HepG2 (cell line): Measurements from ENCODE around the gene USP27X. TPM values are rescaled to one million over a fixed set of nuclear protein-coding genes. Genes with fewer than 3 reads are reported as not detected.

Experiments
- ATAC-seq: fragments of 200-7000 bp; cut with Tn5 transposase; 3 replicates; pipeline ENCODE4 v1.9.1; 2020; ENCODE audit warnings: mild to moderate bottlenecking, moderate library complexity
- BruUV-seq: library from RNA; stranded (reverse); fragments of 400-500 nt; replicated peaks from 2 replicates; lab custom pipeline; 2021; lab: Mats Ljungman, UMichigan
- CTCF ChIA-PET: fragments of 300-600 bp; formaldehyde crosslinking; extraction: SDS; loops from one replicate; lab custom pipeline; 2021; ENCODE audit warnings: low total read pairs, inconsistent platforms, low intra/inter-chr PET ratio; lab: Yijun Ruan, JAX
- POLR2A ChIA-PET: fragments of 350-600 bp; sonication (Branson Sonifier 250); formaldehyde crosslinking; loops from one replicate; lab custom pipeline; 2020; ENCODE audit warnings: antibody characterized with exemption, inconsistent platforms; lab: Yijun Ruan, JAX
- DNase-seq: peaks from one replicate; pipeline ENCODE4 v3.0.0-alpha.2; 2015; ENCODE audit warnings: low spot score
- FAIRE-seq: peaks from 3 replicates; lab custom pipeline; 2011; peaks lifted over from hg19 to GRCh38; lab: Jason Lieb, UNC
- H2AFZ ChIP-seq: one replicate; pipeline ENCODE4 v1.6.1; 2011; ENCODE audit warnings: low read length, inconsistent platforms
- H3K27ac ChIP-seq: fragments of 300-600 bp; 3 replicates; pipeline ENCODE4 v1.8.0; 2011; ENCODE audit warnings: mixed run types, mild to moderate bottlenecking, mixed read lengths, low read length, inconsistent platforms; ENCODE audit not compliant: insufficient read depth; ENCODE audit errors: extremely low read length
- H3K27me3 ChIP-seq, 2 experiments: fragments of 200-600 bp in 1 of 2; 2 replicates in 1 of 2; 3 replicates in 1 of 2; pipeline versions ENCODE4 v1.6.0 to v1.8.0; 2011; ENCODE audit warnings: low read length in 2 of 2, mild to moderate bottlenecking in 2 of 2, moderate library complexity in 2 of 2, inconsistent platforms in 1 of 2; ENCODE audit not compliant: insufficient read depth in 2 of 2, control insufficient read depth in 1 of 2
- H3K36me3 ChIP-seq, 2 experiments: fragments of 200-600 bp in 1 of 2; replicated peaks in 1 of 2; 2 replicates in 1 of 2; 3 replicates in 1 of 2; pipeline versions ENCODE4 v1.5.1 to v1.8.0; 2011; ENCODE audit warnings: low read length in 2 of 2, inconsistent platforms in 1 of 2; ENCODE audit not compliant: insufficient read depth in 2 of 2, control insufficient read depth in 1 of 2
- H3K4me1 ChIP-seq: 2 replicates; pipeline ENCODE4 v1.5.1; 2012; ENCODE audit warnings: low read length, inconsistent platforms; ENCODE audit not compliant: insufficient read depth
- H3K4me2 ChIP-seq: 2 replicates; pipeline ENCODE4 v1.6.0; 2011; ENCODE audit warnings: low read depth, low read length, inconsistent platforms
- H3K4me3 ChIP-seq, 3 experiments: fragments of 200-600 bp in 1 of 3; sonication (generic), shearing (Covaris generic) in 1 of 3; replicated peaks in 1 of 3; 2 replicates each; pipeline ENCODE4 v1.5.1; 2011 to 2016; ENCODE audit warnings: low read length in 3 of 3, inconsistent platforms in 2 of 3, low read depth in 2 of 3, mild to moderate bottlenecking in 2 of 3, control low read depth in 1 of 3, mixed read lengths in 1 of 3; ENCODE audit not compliant: insufficient read depth in 1 of 3
- H3K79me2 ChIP-seq: one replicate; pipeline ENCODE4 v1.6.1; 2011; ENCODE audit warnings: low read length, inconsistent platforms; ENCODE audit not compliant: insufficient read depth
- H3K9ac ChIP-seq: 2 replicates; pipeline ENCODE4 v1.6.0; 2011; ENCODE audit warnings: mild to moderate bottlenecking, low read depth, low read length, inconsistent platforms; ENCODE audit not compliant: insufficient read depth
- H3K9me3 ChIP-seq: 2 replicates; pipeline ENCODE4 v1.5.1; 2012; ENCODE audit warnings: mild to moderate bottlenecking, low read length
- H4K20me1 ChIP-seq: 2 replicates; pipeline ENCODE4 v1.6.0; 2011; ENCODE audit warnings: inconsistent platforms, mild to moderate bottlenecking, low read length, moderate library complexity; ENCODE audit not compliant: insufficient read depth
- BRD4 ChIP-seq: sonication (generic); formaldehyde crosslinking; IDR thresholded peaks from 2 replicates; pipeline ENCODE4 v1.4.0; 2020; ENCODE audit warnings: missing genetic modification reagents
- KLF9 ChIP-seq: IDR thresholded peaks from 2 replicates; pipeline ENCODE4 v1.6.1; 2016; ENCODE audit warnings: low read depth
- RFXANK ChIP-seq: IDR thresholded peaks from 2 replicates; pipeline ENCODE4 v1.6.1; 2016
- ZIK1 ChIP-seq: sonication (generic); formaldehyde crosslinking; IDR thresholded peaks from 2 replicates; pipeline ENCODE4 v1.5.0; 2020; ENCODE audit warnings: mild to moderate bottlenecking, low read depth, missing genetic modification reagents, borderline replicate concordance
- ZNF687 ChIP-seq: sonication (generic); formaldehyde crosslinking; IDR thresholded peaks from 2 replicates; pipeline ENCODE4 v1.5.1; 2020; ENCODE audit warnings: mild to moderate bottlenecking, missing genetic modification reagents, moderate library complexity
- ZSCAN25 ChIP-seq: sonication (generic); formaldehyde crosslinking; IDR thresholded peaks from 2 replicates; pipeline ENCODE4 v1.8.0; 2022; ENCODE audit warnings: mild to moderate bottlenecking, missing genetic modification reagents
- WGBS: methylation state at CpG from one replicate; pipeline ENCODE4 v1.1.6; 2017; ENCODE audit warnings: low lambda C conversion rate; 5-methylcytosine and 5-hydroxymethylcytosine counted together
- in situ Hi-C: cut with HindIII; loops from 2 replicates; pipeline ENCODE4 v1.10.0; 2017; ENCODE audit warnings: low pct_unique_long_range_greater_than_20kb; ENCODE audit not compliant: extremely low pct_ligation_motif_present
- intact Hi-C: fragments of 100-400 bp; cut with micrococcal nuclease; formaldehyde crosslinking; loops from one replicate; pipeline ENCODE4 v1.10.0; 2022; ENCODE audit not compliant: unreplicated experiment
- polyA plus RNA-seq, 8 experiments: library from polyadenylated mRNA; depleted of rRNA in 3 of 8; stranded (reverse) in 7 of 8; unstranded in 1 of 8; fragments of >200 nt; fragmentation: Illumina TruSeq in 4 of 8; extraction: Trizol in 4 of 8; gene quantifications; 2 replicates each; pipeline versions ENCODE4 v1.2.1 to v1.2.3, GENCODE V29; 2011 to 2016; ENCODE audit warnings: low read depth in 4 of 8, missing spikeins in 1 of 8, mixed read lengths in 1 of 8; ENCODE audit not compliant: insufficient read depth in 1 of 8
- total RNA-seq, 5 experiments: library from RNA; depleted of rRNA; stranded (reverse); fragments of >200 nt; fragmentation: Illumina TruSeq; extraction: Trizol; gene quantifications; 2 replicates each; pipeline ENCODE4 v1.2.3, GENCODE V29; 2016; ENCODE audit warnings: low read depth in 1 of 5
- TF ChIP-seq, protein P1 (sequence below), 2 experiments: fragments of 450-650 bp in 1 of 2; sonication (generic) in 1 of 2; formaldehyde crosslinking in 1 of 2; IDR thresholded peaks; 2 replicates each; pipeline versions ENCODE4 v1.6.1 to v1.8.0; 2016 to 2022; ENCODE audit warnings: antibody characterized with exemption in 1 of 2, mild to moderate bottlenecking in 1 of 2, missing genetic modification reagents in 1 of 2

USP27X gene
- total and polyA plus RNA-seq, 2 of the 13 experiments (the other 11 are each of a cell fraction or from before 2014, with no cell fraction given) = 7.2 to 9.7 TPM

DNA sequence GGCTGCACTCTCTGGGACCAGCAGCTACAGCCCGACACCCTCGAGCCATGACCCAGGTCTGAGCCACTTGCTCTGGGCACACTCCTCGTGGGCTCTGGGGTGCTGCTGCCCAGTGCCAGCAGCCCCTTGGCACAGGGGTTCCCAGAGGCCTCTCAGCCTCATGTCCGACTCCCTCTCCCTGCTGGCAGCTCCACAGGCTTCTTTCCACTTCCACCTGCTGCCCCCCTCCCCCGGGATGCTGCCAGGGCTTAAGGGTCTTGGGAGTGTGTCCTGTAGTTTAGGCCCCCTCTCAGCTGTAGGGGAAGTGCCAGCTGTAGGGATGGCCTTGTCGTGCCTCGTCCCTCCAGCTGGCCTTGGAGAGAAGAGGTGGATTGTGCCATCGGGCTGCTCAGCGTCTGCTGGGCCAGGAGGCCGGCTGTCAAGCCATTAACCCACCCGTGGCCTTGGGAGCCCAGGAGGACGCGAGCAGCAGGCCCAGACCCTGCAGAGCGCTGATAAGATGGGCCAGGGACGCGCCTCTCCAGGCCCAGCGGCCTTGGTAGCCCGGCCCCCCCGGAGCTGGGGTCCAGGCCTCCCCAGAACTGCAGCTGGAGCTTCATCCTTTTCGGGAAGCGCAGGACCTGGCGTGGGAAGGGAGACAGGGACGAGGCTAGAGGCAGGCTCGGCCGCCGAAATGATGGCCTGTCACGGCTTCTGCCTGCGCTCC is 1.0 kb upstream of the USP27X start (continued):
- TF ChIP-seq BRD4 (CRISPR knock-in tag) (0 out of 2 replicates have a peak, but pooled peaks have one; percentile 20), ZNF687 (CRISPR knock-in tag) (peak; percentile 33; the same call in 1 of the 2 replicates), RFXANK (CRISPR knock-in tag) (0 out of 2 replicates have a peak, but pooled peaks have one; percentile 8), KLF9 (CRISPR knock-in tag) (no peak), ZSCAN25 (CRISPR knock-in tag) (0 out of 2 replicates have a peak, but pooled peaks have one; percentile 18), ZIK1 (CRISPR knock-in tag) (no peak)

DNA sequence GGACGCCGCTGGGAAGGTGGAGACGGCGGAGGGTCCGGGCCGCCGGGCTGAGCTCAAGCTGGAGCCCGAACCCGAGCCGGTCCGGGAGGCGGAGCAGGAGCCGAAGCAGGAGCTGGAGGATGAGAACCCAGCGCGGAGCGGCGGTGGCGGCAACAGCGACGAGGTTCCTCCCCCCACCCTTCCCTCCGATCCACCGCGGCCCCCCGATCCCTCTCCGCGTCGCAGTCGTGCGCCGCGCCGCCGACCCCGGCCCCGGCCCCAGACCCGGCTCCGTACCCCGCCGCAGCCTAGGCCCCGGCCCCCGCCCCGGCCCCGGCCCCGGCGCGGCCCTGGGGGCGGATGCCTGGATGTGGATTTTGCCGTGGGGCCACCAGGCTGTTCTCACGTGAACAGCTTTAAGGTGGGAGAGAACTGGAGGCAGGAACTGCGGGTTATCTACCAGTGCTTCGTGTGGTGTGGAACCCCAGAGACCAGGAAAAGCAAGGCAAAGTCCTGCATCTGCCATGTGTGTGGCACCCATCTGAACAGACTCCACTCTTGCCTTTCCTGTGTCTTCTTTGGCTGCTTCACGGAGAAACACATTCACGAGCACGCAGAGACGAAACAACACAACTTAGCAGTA is 483 bp downstream of the USP27X start:
- Histone ChIP-seq H3K27me3 (no peaks in the 10 kb centered on the region; a peak in 1 of 5 replicates), H3K36me3 (no peaks in the 10 kb centered on the region), H3K9ac (peak overlapping the region; percentile 87), H3K4me1 (peaks cover 71% of the 10 kb centered on the region), H3K27ac (peak overlapping the region; percentile 97), H3K4me2 (peak overlapping the region; percentile 90), H2AFZ (no peak overlapping the region), H3K4me3 (peak overlapping the region; percentile 52 to 76 (median 71)), H3K9me3 (no peaks in the 10 kb centered on the region), H4K20me1 (peaks cover 8% of the 10 kb centered on the region; the same call in 1 of the 2 replicates), H3K79me2 (peaks cover 32% of the 10 kb centered on the region)
- intact Hi-C loops = loop anchor here (5.0 kb wide), 1 partner anchor 927 kb away; no protein-coding TSS in a partner anchor
- ChIA-PET CTCF (no interaction called here), POLR2A (interaction anchor here (0.7 to 5.3 kb wide), 6 partner anchors 11 to 49 kb away, joined by 3 to 91 read pairs (median 5); partner anchors contain the start of gene CLCN5)
- WGBS = 67% methylated on average over 1 of the region's 55 CpGs
- DNase-seq = no peak
- FAIRE-seq = no peak
- no TSS peak for BruUV-seq
- peak; percentile 11 for ATAC-seq
- in situ Hi-C loops = loop anchor here (5.0 kb wide), 1 partner anchor 37 kb away; no protein-coding TSS in a partner anchor
- TF ChIP-seq, protein P1, sequence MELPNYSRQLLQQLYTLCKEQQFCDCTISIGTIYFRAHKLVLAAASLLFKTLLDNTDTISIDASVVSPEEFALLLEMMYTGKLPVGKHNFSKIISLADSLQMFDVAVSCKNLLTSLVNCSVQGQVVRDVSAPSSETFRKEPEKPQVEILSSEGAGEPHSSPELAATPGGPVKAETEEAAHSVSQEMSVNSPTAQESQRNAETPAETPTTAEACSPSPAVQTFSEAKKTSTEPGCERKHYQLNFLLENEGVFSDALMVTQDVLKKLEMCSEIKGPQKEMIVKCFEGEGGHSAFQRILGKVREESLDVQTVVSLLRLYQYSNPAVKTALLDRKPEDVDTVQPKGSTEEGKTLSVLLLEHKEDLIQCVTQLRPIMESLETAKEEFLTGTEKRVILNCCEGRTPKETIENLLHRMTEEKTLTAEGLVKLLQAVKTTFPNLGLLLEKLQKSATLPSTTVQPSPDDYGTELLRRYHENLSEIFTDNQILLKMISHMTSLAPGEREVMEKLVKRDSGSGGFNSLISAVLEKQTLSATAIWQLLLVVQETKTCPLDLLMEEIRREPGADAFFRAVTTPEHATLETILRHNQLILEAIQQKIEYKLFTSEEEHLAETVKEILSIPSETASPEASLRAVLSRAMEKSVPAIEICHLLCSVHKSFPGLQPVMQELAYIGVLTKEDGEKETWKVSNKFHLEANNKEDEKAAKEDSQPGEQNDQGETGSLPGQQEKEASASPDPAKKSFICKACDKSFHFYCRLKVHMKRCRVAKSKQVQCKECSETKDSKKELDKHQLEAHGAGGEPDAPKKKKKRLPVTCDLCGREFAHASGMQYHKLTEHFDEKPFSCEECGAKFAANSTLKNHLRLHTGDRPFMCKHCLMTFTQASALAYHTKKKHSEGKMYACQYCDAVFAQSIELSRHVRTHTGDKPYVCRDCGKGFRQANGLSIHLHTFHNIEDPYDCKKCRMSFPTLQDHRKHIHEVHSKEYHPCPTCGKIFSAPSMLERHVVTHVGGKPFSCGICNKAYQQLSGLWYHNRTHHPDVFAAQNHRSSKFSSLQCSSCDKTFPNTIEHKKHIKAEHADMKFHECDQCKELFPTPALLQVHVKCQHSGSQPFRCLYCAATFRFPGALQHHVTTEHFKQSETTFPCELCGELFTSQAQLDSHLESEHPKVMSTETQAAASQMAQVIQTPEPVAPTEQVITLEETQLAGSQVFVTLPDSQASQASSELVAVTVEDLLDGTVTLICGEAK (IDR thresholded peaks at IDR 0.05) = no peak
- TF ChIP-seq, protein P1 (CRISPR knock-in tag; IDR thresholded peaks at IDR 0.05) = no peak
